GM12872 (cell line): ENCODE data around the gene ZNF273.

Experiments
- CTCF ChIP-seq: IDR thresholded peaks from 3 replicates; pipeline ENCODE4 v1.5.1; 2011; ENCODE audit warnings: low read depth, mild to moderate bottlenecking, low read length, moderate library complexity; ENCODE audit not compliant: insufficient read depth

The ZNF273 gene

GRCh38 chr7:64874114-64874513 lies 29.0 kb upstream of the ZNF273 start:
- TF ChIP-seq CTCF = no peak

- no peak for TF ChIP-seq CTCF
Observed at GRCh38 chr7:64874562-64875250, 28.4 kb upstream of the ZNF273 start.

- TF ChIP-seq CTCF = no peak
Observed at GRCh38 chr7:64875258-64875657, 27.8 kb upstream of the ZNF273 start.

GRCh38 chr7:64875658-64876406 lies 27.2 kb upstream of the ZNF273 start:
- no peak for TF ChIP-seq CTCF

GRCh38 chr7:64876792-64877713 lies 26.0 kb upstream of the ZNF273 start:
- no peak for TF ChIP-seq CTCF

GRCh38 chr7:64877714-64878610 lies 25.1 kb upstream of the ZNF273 start:
- TF ChIP-seq CTCF = no peak

GRCh38 chr7:64878684-64879083 lies 24.4 kb upstream of the ZNF273 start:
- TF ChIP-seq CTCF = no peak
